Spleen (tissue), 7 donors: ENCODE results near the gene VPS4A.

Experiments
- POLR2A ChIP-seq, 3 donors: fragments of 450-650 bp; IDR thresholded peaks; one replicate each; pipeline ENCODE4 v1.5.1; 2017; ENCODE audit warnings: antibody characterized with exemption in 3 of 3, mild to moderate bottlenecking in 1 of 3
- TF ChIP-seq, protein P1 (sequence below), 11 experiments: fragments of 200-600 bp in 7 of 11; fragments of 450-650 bp in 4 of 11; sonication (generic) in 4 of 11; IDR thresholded peaks in 8 of 11; conservative IDR thresholded peaks in 3 of 11; 1 replicate in 7 of 11; 2 replicates in 4 of 11; pipeline versions ENCODE4 v1.4.0 to v1.8.0; 2016 to 2021; ENCODE audit warnings: antibody characterized with exemption in 11 of 11, inconsistent platforms in 4 of 11, mild to moderate bottlenecking in 1 of 11
- donor health status: DM: no; HTN: no; CAD: no; lungs with moderate emphysema.
- donor health status: DM: no; HTN: no; CAD: no.
- donor health status: DM: no; HTN: no; CAD: no.

GRCh38 chr16:69338557-69339288 is 27.6 kb downstream of the VPS4A start:
- no peak for TF ChIP-seq POLR2A (IDR thresholded peaks at IDR 0.05)
- TF ChIP-seq, protein P1, sequence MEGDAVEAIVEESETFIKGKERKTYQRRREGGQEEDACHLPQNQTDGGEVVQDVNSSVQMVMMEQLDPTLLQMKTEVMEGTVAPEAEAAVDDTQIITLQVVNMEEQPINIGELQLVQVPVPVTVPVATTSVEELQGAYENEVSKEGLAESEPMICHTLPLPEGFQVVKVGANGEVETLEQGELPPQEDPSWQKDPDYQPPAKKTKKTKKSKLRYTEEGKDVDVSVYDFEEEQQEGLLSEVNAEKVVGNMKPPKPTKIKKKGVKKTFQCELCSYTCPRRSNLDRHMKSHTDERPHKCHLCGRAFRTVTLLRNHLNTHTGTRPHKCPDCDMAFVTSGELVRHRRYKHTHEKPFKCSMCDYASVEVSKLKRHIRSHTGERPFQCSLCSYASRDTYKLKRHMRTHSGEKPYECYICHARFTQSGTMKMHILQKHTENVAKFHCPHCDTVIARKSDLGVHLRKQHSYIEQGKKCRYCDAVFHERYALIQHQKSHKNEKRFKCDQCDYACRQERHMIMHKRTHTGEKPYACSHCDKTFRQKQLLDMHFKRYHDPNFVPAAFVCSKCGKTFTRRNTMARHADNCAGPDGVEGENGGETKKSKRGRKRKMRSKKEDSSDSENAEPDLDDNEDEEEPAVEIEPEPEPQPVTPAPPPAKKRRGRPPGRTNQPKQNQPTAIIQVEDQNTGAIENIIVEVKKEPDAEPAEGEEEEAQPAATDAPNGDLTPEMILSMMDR (IDR thresholded peaks at IDR 0.05 in 8 of 11, conservative IDR thresholded peaks at IDR 0.05 in 3 of 11): no peak
